Activated naive CD4-positive, alpha-beta T cell (primary cell): ENCODE data around the gene LY6G6D.

Experiments
- DNase-seq, 4 experiments: peaks; one replicate each; lab custom pipeline; 2025; lab: John Stamatoyannopoulos, UW

LY6G6D gene

GRCh38 chr6:31736021-31736767, 21.0 kb downstream of the LY6G6D start, which contains the start of gene CLIC1:
TSS of gene CLIC1 (minus strand) at chr6:31736530. CDS start at chr6:31736300, 230 bp downstream.
- peak; percentile 23 to 57 (median 26) for DNase-seq

GRCh38 chr6:31736768-31737314, 21.7 kb downstream of the LY6G6D start:
- DNase-seq: no peak

- DNase-seq: no peak
Measured at GRCh38 chr6:31737315-31737990, 22.3 kb downstream of the LY6G6D start.

GRCh38 chr6:31737991-31738979, 23.1 kb downstream of the LY6G6D start:
- DNase-seq: peak in 2 of 4 experiments; percentile 25 to 27

GRCh38 chr6:31739639-31740396, 24.7 kb downstream of the LY6G6D start, which contains the start of gene MSH5:
TSS of gene MSH5 (plus strand) at chr6:31740005. CDS start at chr6:31740467, 462 bp downstream.
- peak; percentile 78 to 90 (median 87) for DNase-seq

GRCh38 chr6:31740397-31741223, 25.5 kb downstream of the LY6G6D start:
- no peak for DNase-seq

- DNase-seq: no peak
Measured at GRCh38 chr6:31741815-31742214, 26.7 kb downstream of the LY6G6D start.

GRCh38 chr6:31742894-31743293, 27.7 kb downstream of the LY6G6D start:
- DNase-seq: no peak

GRCh38 chr6:31744422-31744821, 29.3 kb downstream of the LY6G6D start:
- DNase-seq: no peak

GRCh38 chr6:31749301-31750036, 34.3 kb downstream of the LY6G6D start:
- no peak for DNase-seq

- DNase-seq: no peak
Measured at GRCh38 chr6:31750411-31751022, 35.4 kb downstream of the LY6G6D start.

GRCh38 chr6:31752739-31753319, 37.7 kb downstream of the LY6G6D start:
- DNase-seq: no peak

GRCh38 chr6:31758281-31758680, 43.1 kb downstream of the LY6G6D start:
- no peak for DNase-seq

GRCh38 chr6:31760790-31761189, 45.6 kb downstream of the LY6G6D start:
- no peak for DNase-seq

GRCh38 chr6:31761343-31761742, 46.2 kb downstream of the LY6G6D start:
- DNase-seq: no peak

GRCh38 chr6:31762356-31762755, 47.2 kb downstream of the LY6G6D start, which contains the start of gene SAPCD1:
TSS of gene SAPCD1 (plus strand) at chr6:31762656. CDS start at chr6:31763055, 399 bp downstream.
- DNase-seq: no peak

GRCh38 chr6:31762878-31763618, 47.9 kb downstream of the LY6G6D start:
- DNase-seq: no peak

GRCh38 chr6:31763619-31763940, 48.4 kb downstream of the LY6G6D start:
- no peak for DNase-seq
